Adrenal gland (tissue), 5 donors: ENCODE measurements around the gene STAT3.

Source experiments
- CTCF ChIP-seq, 6 experiments: fragments of 450-650 bp in 4 of 6; fragments of 200-600 bp in 2 of 6; sonication (generic) in 1 of 6; IDR thresholded peaks; 1 replicate in 5 of 6; 2 replicates in 1 of 6; pipeline versions ENCODE4 v1.5.1 to v1.8.0; 2016 to 2021; ENCODE audit warnings: antibody characterized with exemption in 6 of 6, mild to moderate bottlenecking in 2 of 6, moderate library complexity in 1 of 6
- POLR2A ChIP-seq, 2 donors: fragments of 450-650 bp; IDR thresholded peaks; one replicate each; pipeline ENCODE4 v1.6.1; 2017; ENCODE audit warnings: antibody characterized with exemption in 2 of 2, mild to moderate bottlenecking in 2 of 2, moderate library complexity in 1 of 2
- donor health status: DM: no; HTN: no; CAD: no.

DNA sequence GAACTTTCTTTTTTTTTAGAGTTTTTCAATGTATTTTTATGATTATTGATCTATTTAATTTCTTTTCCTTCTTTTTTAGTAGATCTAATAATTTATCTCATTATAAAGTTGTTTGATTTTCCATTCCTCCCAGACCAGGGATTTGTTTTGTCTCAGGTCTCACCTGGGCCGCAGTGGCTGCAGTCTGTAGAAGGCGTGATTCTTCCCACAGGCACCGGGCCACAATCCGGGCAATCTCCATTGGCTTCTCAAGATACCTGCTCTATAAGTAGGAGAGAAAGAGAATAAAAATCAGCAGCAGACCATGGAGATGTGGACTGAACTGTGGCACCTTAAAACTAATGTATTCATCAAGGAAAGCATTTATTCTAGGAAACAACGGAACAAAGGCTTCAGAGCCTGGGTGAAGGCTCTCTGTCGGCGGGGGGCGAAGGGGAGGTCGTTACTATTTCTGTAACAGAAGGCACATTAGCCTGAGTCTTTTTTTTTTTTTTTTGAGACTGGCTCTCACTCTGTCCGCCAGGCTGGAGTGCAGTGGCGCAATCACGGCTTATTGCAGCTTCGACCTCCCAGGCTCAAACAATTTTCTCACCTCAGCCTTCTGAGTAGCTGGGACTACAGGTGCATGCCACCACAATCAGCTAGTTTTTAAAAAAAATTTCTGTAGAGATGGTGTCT is 42.7 kb downstream of the STAT3 start:
- TF ChIP-seq CTCF (IDR thresholded peaks at IDR 0.05): no peak
- TF ChIP-seq POLR2A (IDR thresholded peaks at IDR 0.05): no peak
